IMR-90 (cell line): ENCODE data around the gene SCLY. TPM values are rescaled to one million over a fixed set of nuclear protein-coding genes. Genes with fewer than 3 reads are reported as not detected.

Experiments
- ATAC-seq: fragments of 200-7000 bp; cut with Tn5 transposase; 2 replicates; pipeline ENCODE4 v1.9.1; 2020; ENCODE audit warnings: low read depth, mild to moderate bottlenecking, moderate library complexity
- BruUV-seq: library from RNA; stranded (reverse); fragments of 400-500 nt; replicated peaks from 2 replicates; lab custom pipeline; 2021; lab: Mats Ljungman, UMichigan
- CTCF ChIA-PET: fragments of 300-600 bp; formaldehyde crosslinking; extraction: SDS; loops from one replicate; lab custom pipeline; 2021; ENCODE audit warnings: antibody characterized with exemption; lab: Yijun Ruan, JAX
- POLR2A ChIA-PET: fragments of 300-600 bp; sonication (Branson Sonifier 250); formaldehyde crosslinking; loops from one replicate; lab custom pipeline; 2022; ENCODE audit warnings: antibody characterized with exemption; ENCODE audit not compliant: unreplicated experiment; lab: Charles Lee
- DNase-seq: peaks from one replicate; pipeline ENCODE4 v3.0.0; 2013
- H2AFZ ChIP-seq: replicated peaks from 2 replicates; pipeline ENCODE3; 2013; ENCODE audit warnings: low read length, mild to moderate bottlenecking; ENCODE audit not compliant: poor library complexity
- H2AK5ac ChIP-seq: 2 replicates; pipeline ENCODE4 v1.6.1; 2013; ENCODE audit warnings: low read depth, low read length, inconsistent platforms
- H2AK9ac ChIP-seq: replicated peaks from 2 replicates; pipeline ENCODE3; 2013; ENCODE audit warnings: mild to moderate bottlenecking, low read depth, low read length, moderate library complexity; ENCODE audit not compliant: poor library complexity
- H2BK120ac ChIP-seq: 2 replicates; pipeline ENCODE4 v1.6.1; 2013; ENCODE audit warnings: low read depth, low read length, inconsistent platforms
- H2BK15ac ChIP-seq: 3 replicates; pipeline ENCODE4 v1.6.1; 2013; ENCODE audit warnings: low read depth, low read length, inconsistent platforms
- H2BK20ac ChIP-seq: 2 replicates; pipeline ENCODE4 v1.6.1; 2013; ENCODE audit warnings: low read depth, mild to moderate bottlenecking, inconsistent platforms, low read length, moderate library complexity
- H2BK5ac ChIP-seq: 2 replicates; pipeline ENCODE4 v1.6.1; 2013; ENCODE audit warnings: mild to moderate bottlenecking, low read depth, low read length, inconsistent platforms; ENCODE audit not compliant: poor library complexity, severe bottlenecking
- H3K14ac ChIP-seq: replicated peaks from 2 replicates; pipeline ENCODE4 v1.6.1; 2013; ENCODE audit warnings: low read depth, low read length, inconsistent platforms
- H3K18ac ChIP-seq: 2 replicates; pipeline ENCODE4 v1.6.1; 2013; ENCODE audit warnings: low read depth, low read length, control low read depth
- H3K23ac ChIP-seq: 2 replicates; pipeline ENCODE4 v1.6.1; 2013; ENCODE audit warnings: low read depth, low read length, inconsistent platforms
- H3K27ac ChIP-seq: 2 replicates; pipeline ENCODE4 v1.5.1; 2013; ENCODE audit warnings: mild to moderate bottlenecking, control low read depth, low read length; ENCODE audit not compliant: insufficient read depth
- H3K27me3 ChIP-seq: 2 replicates; pipeline ENCODE4 v1.6.1; 2013; ENCODE audit warnings: low read length; ENCODE audit not compliant: control insufficient read depth, insufficient read depth
- H3K36me3 ChIP-seq: 2 replicates; pipeline ENCODE4 v1.6.1; 2013; ENCODE audit warnings: low read length, mixed read lengths; ENCODE audit not compliant: control insufficient read depth, insufficient read depth
- H3K4ac ChIP-seq: 2 replicates; pipeline ENCODE4 v1.6.1; 2013; ENCODE audit warnings: low read depth, low read length, inconsistent platforms
- H3K4me1 ChIP-seq: 2 replicates; pipeline ENCODE4 v1.6.1; 2013; ENCODE audit warnings: low read length, mixed read lengths; ENCODE audit not compliant: control insufficient read depth, insufficient read depth
- H3K4me2 ChIP-seq: 2 replicates; pipeline ENCODE4 v1.6.1; 2013; ENCODE audit warnings: low read depth, mild to moderate bottlenecking, control low read depth, low read length, moderate library complexity
- H3K4me3 ChIP-seq: 2 replicates; pipeline ENCODE4 v1.5.1; 2013; ENCODE audit warnings: low read depth, mild to moderate bottlenecking, control low read depth, low read length, moderate library complexity; ENCODE audit not compliant: insufficient read depth
- H3K56ac ChIP-seq: 2 replicates; pipeline ENCODE4 v1.6.1; 2013; ENCODE audit warnings: low read length, inconsistent platforms; ENCODE audit not compliant: insufficient read depth; ENCODE audit errors: extremely low read depth
- H3K79me1 ChIP-seq, 2 experiments: 2 replicates each; pipeline ENCODE4 v1.6.1; 2013; ENCODE audit warnings: low read length in 2 of 2, inconsistent platforms in 1 of 2, low read depth in 1 of 2
- H3K9ac ChIP-seq: 2 replicates; pipeline ENCODE4 v1.6.1; 2013; ENCODE audit warnings: low read depth, low read length, control low read depth
- H3K9me1 ChIP-seq: 2 replicates; pipeline ENCODE4 v1.6.1; 2013; ENCODE audit warnings: low read length, inconsistent platforms; ENCODE audit not compliant: insufficient read depth
- H3K9me3 ChIP-seq: 2 replicates; pipeline ENCODE4 v1.6.1; 2013; ENCODE audit warnings: low read length; ENCODE audit not compliant: control insufficient read depth, insufficient read depth
- H4K20me1 ChIP-seq: 2 replicates; pipeline ENCODE4 v1.6.1; 2013; ENCODE audit warnings: low read length, inconsistent platforms; ENCODE audit not compliant: insufficient read depth
- H4K5ac ChIP-seq: 2 replicates; pipeline ENCODE4 v1.6.1; 2013; ENCODE audit warnings: mild to moderate bottlenecking, low read depth, low read length, control low read depth
- H4K8ac ChIP-seq, 2 experiments: 2 replicates each; pipeline ENCODE4 v1.6.1; 2013; ENCODE audit warnings: low read depth in 2 of 2, low read length in 2 of 2, control low read depth in 1 of 2, inconsistent platforms in 1 of 2
- H4K91ac ChIP-seq: 2 replicates; pipeline ENCODE4 v1.6.1; 2013; ENCODE audit warnings: low read depth, low read length, inconsistent platforms; ENCODE audit not compliant: insufficient read depth
- BHLHE40 ChIP-seq: fragments of 150-350 bp; IDR thresholded peaks from 2 replicates; pipeline ENCODE4 v1.6.1; 2016; ENCODE audit warnings: mild to moderate bottlenecking, low read depth, low read length
- CHD1 ChIP-seq: IDR thresholded peaks from 2 replicates; pipeline ENCODE4 v1.6.1; 2012; ENCODE audit warnings: low read depth, low read length, improper control_type of control experiment
- ELK1 ChIP-seq: fragments of 150-350 bp; IDR thresholded peaks from 2 replicates; pipeline ENCODE4 v1.6.1; 2016; ENCODE audit warnings: low read depth, mild to moderate bottlenecking, low read length, moderate library complexity, borderline replicate concordance
- FOS ChIP-seq: fragments of 150-350 bp; IDR thresholded peaks from 2 replicates; pipeline ENCODE4 v1.6.1; 2016; ENCODE audit warnings: low read depth, low read length
- MAFK ChIP-seq: IDR thresholded peaks from 2 replicates; pipeline ENCODE4 v1.6.1; 2012; ENCODE audit warnings: low read depth, low read length, improper control_type of control experiment
- MAZ ChIP-seq: IDR thresholded peaks from 2 replicates; pipeline ENCODE4 v1.6.1; 2012; ENCODE audit warnings: low read depth, mild to moderate bottlenecking, low read length, improper control_type of control experiment, moderate library complexity, borderline replicate concordance
- MXI1 ChIP-seq: IDR thresholded peaks from 2 replicates; pipeline ENCODE4 v1.6.1; 2012; ENCODE audit warnings: low read depth, mild to moderate bottlenecking, low read length, moderate library complexity, borderline replicate concordance
- NFE2L2 ChIP-seq: fragments of 150-350 bp; IDR thresholded peaks from 2 replicates; pipeline ENCODE4 v1.6.1; 2016; ENCODE audit warnings: low read depth, mild to moderate bottlenecking, low read length
- RAD21 ChIP-seq: IDR thresholded peaks from 2 replicates; pipeline ENCODE4 v1.6.1; 2012; ENCODE audit warnings: low read length, improper control_type of control experiment
- RCOR1 ChIP-seq: IDR thresholded peaks from 2 replicates; pipeline ENCODE4 v1.6.1; 2012; ENCODE audit warnings: mild to moderate bottlenecking, low read length, improper control_type of control experiment; ENCODE audit not compliant: insufficient replicate concordance
- WGBS, 2 experiments: methylation state at CpG; one replicate each; pipeline versions ENCODE4 v1.1.5 to v1.1.7; 2013; ENCODE audit warnings: missing lambda C conversion rate in 2 of 2; ENCODE audit not compliant: insufficient read length in 1 of 2; ENCODE audit errors: extremely low coverage in 2 of 2; 5-methylcytosine and 5-hydroxymethylcytosine counted together
- dilution Hi-C: fragments of 300-500 bp; cut with HindIII; formaldehyde crosslinking; loops from one replicate; pipeline ENCODE4 v1.14.3; 2018; ENCODE audit warnings: low sequenced_read_pairs; ENCODE audit not compliant: unreplicated experiment
- in situ Hi-C: fragments of 300-500 bp; cut with MboI; formaldehyde crosslinking; loops from 3 replicates; pipeline ENCODE4 v1.14.3; 2019; ENCODE audit warnings: low sequenced_read_pairs, inconsistent platforms, mixed read lengths
- intact Hi-C: fragments of 100-400 bp; cut with micrococcal nuclease; formaldehyde crosslinking; loops from 2 replicates; pipeline ENCODE4 v1.10.0; 2022
- polyA plus RNA-seq, 3 experiments: library from polyadenylated mRNA; depleted of rRNA; stranded (reverse); fragments of >200 nt; gene quantifications; 2 replicates each; pipeline ENCODE4 v1.2.3, GENCODE V29; 2012; ENCODE audit warnings: low replicate concordance in 1 of 3
- total RNA-seq: library from RNA; depleted of rRNA; stranded (reverse); fragments of >200 nt; gene quantifications from 2 replicates; pipeline ENCODE4 v1.2.3, GENCODE V29; 2012

The SCLY gene
- total and polyA plus RNA-seq, 2 of the 4 experiments (the other 2 are of a cell fraction), result 8.6 to 10.5 TPM

- ChIA-PET POLR2A (no interaction called here), CTCF (no interaction called here)
- no peak overlapping the region for H3K18ac ChIP-seq
- no peak overlapping the region for H2BK15ac ChIP-seq
- no peak overlapping the region for H4K5ac ChIP-seq
- no peak overlapping the region for H2BK5ac ChIP-seq
- no peak overlapping the region for H3K23ac ChIP-seq
- TF ChIP-seq FOS (no peak), MAZ (no peak), CHD1 (no peak), RAD21 (no peak), BHLHE40 (no peak), ELK1 (no peak), NFE2L2 (no peak), MAFK (no peak), MXI1 (no peak), RCOR1 (no peak)
- in situ Hi-C loops (no loop called here), intact Hi-C loops (no loop called here), dilution Hi-C loops (no loop called here)
- H2BK120ac ChIP-seq, result no peak overlapping the region
- H4K8ac ChIP-seq, result no peak overlapping the region
- H2AK5ac ChIP-seq, result no peak overlapping the region
- DNase-seq (no peak), ATAC-seq (no peak)
- H4K91ac ChIP-seq, result no peak overlapping the region
- H3K4ac ChIP-seq, result no peak overlapping the region
- H3K9me3 ChIP-seq, result no peaks in the 10 kb centered on the region
- H3K27me3 ChIP-seq, result no peaks in the 10 kb centered on the region
- no peak overlapping the region for H3K27ac ChIP-seq
- no peak overlapping the region for H2AFZ ChIP-seq
- no peak overlapping the region for H3K4me2 ChIP-seq
- no peak overlapping the region for H3K56ac ChIP-seq
- H3K9me1 ChIP-seq, result peaks cover 5% of the 10 kb centered on the region; the same call in 1 of the 2 replicates
- no peak overlapping the region for H3K9ac ChIP-seq
- no peak overlapping the region for H2BK20ac ChIP-seq
- H4K20me1 ChIP-seq, result no peaks in the 10 kb centered on the region
- 79% methylated on average over 11 of the region's 30 CpGs; no CpG with 5 or more reads in 1 of the 2 experiments for WGBS, 2 experiments
- peaks cover 6% of the 10 kb centered on the region for H3K4me1 ChIP-seq
- no peak overlapping the region for H2AK9ac ChIP-seq
- H3K36me3 ChIP-seq, result no peaks in the 10 kb centered on the region
- H3K14ac ChIP-seq, result no peak overlapping the region
- no TSS peak for BruUV-seq
- no peaks in the 10 kb centered on the region for H3K79me1 ChIP-seq
- H3K4me3 ChIP-seq, result no peak overlapping the region
Observed at GRCh38 chr2:238128534-238129001, 67.8 kb downstream of the SCLY start.
